HG03378 (cell line): ENCODE results near the gene APOB.
"Not testable (repeated sequence)": the region's sequence is repeated elsewhere in the genome, so short reads cannot be mapped to it uniquely, and the experiment has no call there.

Experiments
- ATAC-seq: cut with Tn5 transposase; IDR thresholded peaks from one replicate; pipeline ENCODE4 v1.9.1; 2021; ENCODE audit warnings: mild to moderate bottlenecking, moderate library complexity; ENCODE audit not compliant: unreplicated experiment

Gene APOB

GRCh38 chr2:21034156-21034971 lies 9.5 kb downstream of the APOB start:
- no peak for ATAC-seq

- no peak for ATAC-seq
These were observed 10.4 kb downstream of the APOB start for GRCh38 chr2:21033237-21034155.

DNA sequence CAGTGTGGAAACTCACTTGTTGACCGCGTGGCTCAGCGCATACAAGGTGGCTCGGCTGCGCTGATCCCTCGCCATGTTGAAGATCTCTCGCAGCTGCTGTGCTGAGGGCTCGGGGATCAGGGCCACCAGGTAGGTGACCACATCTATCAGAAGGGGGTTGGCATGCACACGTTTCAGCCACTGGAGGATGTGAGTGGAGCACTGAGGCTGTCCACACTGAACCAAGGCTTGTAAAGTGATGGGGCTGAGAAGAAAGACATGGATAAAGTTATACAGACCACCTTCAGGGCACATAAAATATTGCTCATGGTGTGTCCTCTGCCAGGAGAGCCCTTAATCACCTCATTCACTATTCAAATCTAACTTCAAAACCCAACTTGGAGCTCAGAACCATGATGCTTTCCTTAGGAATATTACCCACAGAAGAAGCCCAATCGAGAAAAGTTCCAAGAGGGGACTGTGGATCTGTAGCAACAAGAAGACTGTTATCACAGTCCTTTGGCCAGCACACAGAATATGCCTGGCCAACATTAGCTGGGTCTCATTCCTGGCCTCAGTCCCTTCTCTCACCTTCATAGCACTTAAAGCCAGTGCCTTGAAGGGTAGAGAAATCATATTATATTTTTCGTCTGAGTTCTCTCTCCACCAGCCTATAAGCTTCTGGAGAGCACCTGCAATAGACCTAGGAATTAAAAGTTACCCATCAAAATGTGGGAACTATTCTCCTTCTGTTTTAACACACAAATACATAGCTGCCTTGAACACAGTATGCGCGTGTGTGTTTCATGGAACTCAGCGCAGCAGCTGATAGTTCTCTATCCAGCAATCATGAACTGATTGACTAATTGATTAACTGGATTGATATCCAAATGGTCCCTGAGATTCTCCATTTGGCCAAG lies 11.3 kb downstream of the APOB start:
- no peak for ATAC-seq

DNA sequence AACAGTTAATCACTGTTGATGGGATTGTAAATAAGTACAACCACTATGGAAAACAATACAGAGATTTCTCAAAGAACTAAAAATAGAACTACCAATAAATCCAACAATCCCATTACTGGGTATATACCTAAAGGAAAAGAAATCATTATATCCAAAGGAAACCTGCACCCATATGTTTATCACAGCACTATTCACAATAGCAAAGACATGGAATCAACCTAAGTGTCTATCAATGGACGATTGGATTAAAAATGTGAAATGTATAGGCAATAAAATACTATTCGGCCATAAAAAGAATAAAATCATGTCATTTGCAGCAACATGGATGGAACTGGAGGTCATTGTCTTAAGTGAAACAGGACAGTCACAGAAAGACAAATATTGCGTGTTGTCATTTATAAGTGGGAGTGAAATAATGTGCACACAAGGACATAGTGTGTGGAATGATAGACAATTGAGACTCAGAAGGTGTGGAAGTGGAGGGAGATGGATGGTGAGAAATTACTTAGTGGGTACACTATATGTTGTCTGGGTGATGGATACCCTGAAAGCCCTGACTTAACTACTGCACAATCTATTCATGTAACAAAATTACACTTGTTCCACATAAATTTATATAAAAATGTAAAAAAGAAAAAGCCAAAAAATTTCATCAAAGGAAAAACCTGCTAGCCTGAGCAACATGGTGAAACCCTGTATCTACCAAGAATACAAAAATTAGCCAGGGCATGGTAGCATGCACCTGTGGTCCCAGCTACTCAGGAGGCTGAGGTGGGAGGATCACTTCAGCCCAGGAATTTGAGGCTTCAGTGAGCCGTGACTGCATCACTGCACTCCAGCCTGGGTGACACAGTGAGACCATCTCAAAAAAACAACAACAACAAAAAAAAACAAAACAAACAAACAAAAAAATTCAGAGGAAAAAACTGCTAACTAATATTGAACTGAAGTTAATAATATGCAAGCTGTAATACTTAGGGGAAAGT lies 12.6 kb downstream of the APOB start:
- no peak for ATAC-seq

GRCh38 chr2:21029519-21029918 lies 14.4 kb downstream of the APOB start:
- ATAC-seq, result no peak

DNA sequence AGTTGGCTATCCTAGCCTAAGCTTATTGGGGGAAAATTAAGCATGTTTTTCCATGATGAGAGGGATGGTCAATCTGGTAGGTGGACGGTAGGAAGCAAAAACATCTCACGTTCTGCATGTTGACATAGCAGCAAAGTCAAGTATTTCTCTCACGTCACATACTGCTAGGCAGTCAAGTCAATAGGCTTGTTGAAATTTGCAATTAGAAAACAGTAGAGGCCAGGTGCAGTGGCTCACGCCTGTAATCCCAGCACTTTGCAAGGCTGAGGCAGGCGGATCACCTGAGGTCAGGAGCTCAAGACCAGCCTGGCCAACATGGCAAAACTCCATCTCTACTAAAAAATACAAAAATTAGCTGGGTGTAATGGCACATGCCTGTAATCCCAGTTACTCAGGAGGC lies 14.9 kb downstream of the APOB start:
- ATAC-seq, result not testable (repeated sequence)

DNA sequence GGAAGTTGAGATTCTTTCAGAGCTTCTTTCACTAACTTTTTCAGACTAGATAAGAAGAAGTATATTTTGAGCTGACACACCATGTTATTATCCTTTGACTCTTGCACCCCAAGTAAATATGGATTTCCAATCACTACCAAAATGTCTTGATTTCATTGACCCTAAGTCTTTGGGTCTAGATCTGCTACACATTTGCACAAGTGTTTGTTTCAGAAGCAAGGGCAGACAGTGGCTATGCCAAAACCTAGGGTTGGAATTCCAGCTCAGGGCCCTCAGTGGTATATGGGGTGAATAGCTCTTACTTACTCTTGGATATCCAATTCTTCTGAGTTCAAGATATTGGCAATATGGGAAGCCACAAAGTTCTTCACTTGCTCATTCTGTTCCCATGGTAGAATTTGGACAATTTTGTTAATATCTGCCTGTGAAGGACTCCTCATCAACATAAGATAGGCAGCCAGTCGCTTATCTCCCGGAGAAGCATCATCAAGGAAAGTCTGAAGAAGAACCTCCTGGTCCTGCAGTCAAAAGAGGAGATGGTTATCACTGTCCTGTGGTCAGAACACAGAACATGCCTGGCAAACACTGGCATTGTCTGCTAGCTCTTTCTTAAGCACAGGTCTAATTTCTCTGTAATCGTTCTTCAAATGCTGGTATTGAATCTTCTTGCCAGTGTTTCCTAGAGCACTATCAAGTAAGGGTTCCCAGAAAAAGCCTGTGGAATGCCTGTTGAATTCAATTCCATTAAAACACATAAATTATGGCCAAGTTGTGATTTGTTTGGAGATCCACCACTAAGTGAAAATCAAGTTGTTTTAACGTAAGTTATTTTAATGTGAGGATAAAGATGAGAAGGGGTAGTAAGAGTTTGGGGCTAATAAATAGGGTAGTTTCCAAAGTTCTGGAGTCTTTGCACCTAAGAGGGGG lies 15.6 kb downstream of the APOB start:
- no peak for ATAC-seq

- no peak for ATAC-seq
These were observed 17.2 kb downstream of the APOB start for GRCh38 chr2:21026479-21027282.

GRCh38 chr2:21025690-21026478 lies 18.0 kb downstream of the APOB start:
- ATAC-seq, result no peak

GRCh38 chr2:21024722-21025389 lies 19.0 kb downstream of the APOB start:
- ATAC-seq, result no peak

DNA sequence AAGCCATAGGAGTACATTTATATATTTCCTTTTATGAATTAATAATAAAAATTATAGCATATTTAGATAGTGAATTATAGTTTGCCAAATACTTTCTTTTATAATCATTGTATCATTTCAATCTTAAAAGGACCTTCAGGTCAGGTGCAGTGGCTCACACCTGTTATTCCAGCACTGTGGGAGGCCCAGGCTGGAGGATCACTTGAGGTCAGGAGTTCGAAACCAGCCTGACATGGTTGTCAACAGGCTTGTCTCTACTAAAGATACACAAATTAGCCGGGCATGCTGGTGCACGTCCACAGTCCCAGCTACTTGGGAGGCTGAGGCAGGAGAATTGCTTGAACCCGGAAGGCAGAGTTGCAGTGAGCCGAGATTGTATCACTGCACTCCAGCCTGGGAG lies 19.7 kb downstream of the APOB start:
- ATAC-seq, result no peak

DNA sequence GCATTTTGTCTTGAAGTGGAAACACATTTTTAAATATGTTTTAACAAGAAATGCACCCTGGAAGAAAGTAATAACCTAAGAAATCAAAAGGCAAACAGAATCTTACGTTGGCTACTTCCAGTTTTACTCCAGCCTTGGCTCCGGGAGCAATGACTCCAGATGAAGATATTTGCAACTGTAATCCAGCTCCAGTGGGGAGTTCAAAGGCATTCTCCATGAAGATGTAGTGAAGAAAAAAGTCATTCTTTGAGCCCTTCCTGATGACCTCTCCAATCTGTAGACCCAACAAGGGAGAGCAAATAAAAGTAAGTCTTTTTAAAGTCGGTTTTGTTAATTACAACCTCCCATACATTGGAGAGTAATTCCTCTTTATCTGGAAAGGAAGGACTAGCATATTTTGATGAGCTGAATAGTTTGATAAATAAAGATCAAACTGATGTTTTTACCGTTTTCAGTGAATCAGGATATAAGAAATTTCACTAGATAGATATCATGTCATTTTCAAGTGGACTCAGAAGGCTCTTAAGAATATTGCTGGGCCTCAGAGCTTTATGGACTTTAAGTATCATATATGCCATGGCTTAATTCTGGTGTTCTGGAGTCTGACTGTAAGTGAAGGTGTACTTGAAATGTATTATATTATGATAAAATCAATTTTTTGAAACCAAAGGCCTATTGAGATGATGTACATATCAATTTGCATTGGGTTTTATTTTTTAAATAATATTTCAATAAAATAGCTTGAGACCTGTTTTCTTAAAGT lies 20.3 kb downstream of the APOB start:
- no peak for ATAC-seq

DNA sequence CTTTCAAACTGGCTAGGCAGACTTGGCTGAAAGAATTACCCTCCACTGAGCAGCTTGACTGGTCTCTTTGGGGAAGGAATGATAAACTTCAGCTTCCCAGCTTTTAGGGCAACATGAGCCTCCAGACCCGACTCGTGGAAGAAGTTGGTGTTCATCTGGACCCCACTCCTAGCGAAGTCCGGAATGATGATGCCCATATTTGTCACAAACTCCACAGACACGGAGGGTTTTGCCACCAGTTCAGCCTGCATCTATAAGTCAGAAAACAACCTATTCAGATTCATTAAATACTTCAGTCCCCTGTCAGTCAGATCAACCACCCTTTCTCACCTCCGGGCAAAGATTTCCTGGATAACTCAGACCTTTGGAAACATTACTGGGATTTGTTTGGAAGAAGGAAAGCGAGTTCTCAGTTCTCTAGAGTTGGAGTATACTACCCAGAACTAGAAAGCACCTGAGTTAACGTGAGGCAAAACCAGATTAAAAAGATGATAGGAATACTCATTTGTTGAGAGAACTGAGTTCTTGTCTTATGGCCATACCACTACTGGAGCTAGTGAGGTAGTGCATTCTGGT lies 21.0 kb downstream of the APOB start:
- no peak for ATAC-seq

- no peak for ATAC-seq
These were observed 22.4 kb downstream of the APOB start for GRCh38 chr2:21021430-21021829.

GRCh38 chr2:21020668-21021288 lies 23.1 kb downstream of the APOB start:
- ATAC-seq, result no peak
